ENCODE data around the gene CDCA8. TPM values are rescaled to one million over a fixed set of nuclear protein-coding genes. Genes with fewer than 3 reads are reported as not detected.

CDCA8 gene
- total and polyA plus RNA-seq, 7 donors = under 0.01 to 21.4 (median 2.7) TPM; not detected in 1

DNA sequence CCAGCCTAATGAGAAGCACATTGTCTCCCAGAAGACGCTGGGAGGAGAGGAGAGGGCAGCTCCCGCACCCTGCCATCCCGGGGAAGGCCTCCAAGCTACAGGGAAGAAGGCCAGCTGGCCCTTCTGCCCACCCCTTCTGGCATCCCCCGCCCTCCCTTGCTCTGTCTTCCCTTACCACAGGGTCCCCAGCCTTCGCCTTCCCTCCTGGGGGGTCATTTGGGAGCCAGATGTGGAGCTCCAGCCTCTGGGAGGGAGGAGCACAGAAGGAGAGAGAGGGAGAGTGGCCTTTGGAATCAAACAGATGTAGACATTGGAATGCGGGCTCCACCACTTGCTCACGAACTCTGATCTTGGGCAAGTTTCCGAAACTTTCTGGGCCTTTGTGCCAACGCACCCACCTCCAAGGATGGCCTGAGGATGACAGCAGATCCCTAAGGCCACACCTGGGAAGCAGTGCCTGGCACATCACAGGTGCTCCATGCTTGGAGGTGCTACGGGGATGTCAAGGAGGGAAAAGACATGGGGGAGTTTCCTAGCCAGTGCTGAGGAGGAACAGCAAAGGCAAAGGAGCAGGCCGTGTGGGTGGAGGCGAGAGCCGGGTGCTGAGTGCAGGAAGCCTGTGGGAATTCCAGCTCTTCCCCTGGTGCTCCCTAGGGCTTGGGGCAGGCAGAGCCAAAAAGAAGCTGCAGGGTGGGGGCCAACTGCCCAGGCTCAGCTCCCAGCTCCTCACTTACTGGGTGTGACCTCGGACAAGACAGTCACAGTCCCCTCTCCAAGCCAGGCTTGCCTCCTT lies 34.5 kb upstream of the CDCA8 start:
- H3K4me3 ChIP-seq = no peak overlapping the region
- H3K27ac ChIP-seq = no peak overlapping the region
- H3K9me3 ChIP-seq = no peaks in the 10 kb centered on the region
- DNase-seq = no peak
- peaks cover 0 to 18% (median 0%) of the 10 kb centered on the region in 3 donors for H3K27me3 ChIP-seq
- intact Hi-C loops (cut with DNase I) = no loop called here
- H3K4me1 ChIP-seq = no peaks in the 10 kb centered on the region
- TF ChIP-seq EP300 (IDR thresholded peaks at IDR 0.05) (no peak), POLR2AphosphoS5 (IDR thresholded peaks at IDR 0.05) (no peak), POLR2A (IDR thresholded peaks at IDR 0.05) (no peak)
- TF ChIP-seq, protein P1, sequence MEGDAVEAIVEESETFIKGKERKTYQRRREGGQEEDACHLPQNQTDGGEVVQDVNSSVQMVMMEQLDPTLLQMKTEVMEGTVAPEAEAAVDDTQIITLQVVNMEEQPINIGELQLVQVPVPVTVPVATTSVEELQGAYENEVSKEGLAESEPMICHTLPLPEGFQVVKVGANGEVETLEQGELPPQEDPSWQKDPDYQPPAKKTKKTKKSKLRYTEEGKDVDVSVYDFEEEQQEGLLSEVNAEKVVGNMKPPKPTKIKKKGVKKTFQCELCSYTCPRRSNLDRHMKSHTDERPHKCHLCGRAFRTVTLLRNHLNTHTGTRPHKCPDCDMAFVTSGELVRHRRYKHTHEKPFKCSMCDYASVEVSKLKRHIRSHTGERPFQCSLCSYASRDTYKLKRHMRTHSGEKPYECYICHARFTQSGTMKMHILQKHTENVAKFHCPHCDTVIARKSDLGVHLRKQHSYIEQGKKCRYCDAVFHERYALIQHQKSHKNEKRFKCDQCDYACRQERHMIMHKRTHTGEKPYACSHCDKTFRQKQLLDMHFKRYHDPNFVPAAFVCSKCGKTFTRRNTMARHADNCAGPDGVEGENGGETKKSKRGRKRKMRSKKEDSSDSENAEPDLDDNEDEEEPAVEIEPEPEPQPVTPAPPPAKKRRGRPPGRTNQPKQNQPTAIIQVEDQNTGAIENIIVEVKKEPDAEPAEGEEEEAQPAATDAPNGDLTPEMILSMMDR (IDR thresholded peaks at IDR 0.05) = no peak
- WGBS, 2 donors = 53 to 75% methylated on average over 14 of the region's 14 CpGs
- H3K36me3 ChIP-seq = no peaks in the 10 kb centered on the region

DNA sequence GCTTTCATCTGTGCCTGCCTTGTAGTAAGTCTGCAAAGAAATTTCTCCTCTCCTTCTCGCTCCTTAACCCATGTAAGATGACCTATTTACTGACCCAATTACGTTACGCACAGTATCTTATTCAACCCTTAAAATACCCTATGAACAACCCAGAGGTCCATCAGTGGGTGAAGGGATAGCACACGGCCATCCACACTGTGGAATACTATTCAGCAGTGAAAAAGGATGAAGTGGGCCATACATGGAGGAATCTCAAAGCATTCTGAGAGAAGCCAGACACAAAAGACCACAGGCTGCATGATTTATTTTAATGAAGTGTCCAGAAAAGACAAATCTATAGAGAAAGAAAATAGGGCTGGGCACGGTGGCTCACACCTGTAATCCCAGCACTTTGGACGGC lies 33.8 kb upstream of the CDCA8 start:
- H3K27me3 ChIP-seq = peaks cover 0 to 18% (median 0%) of the 10 kb centered on the region in 3 donors
- H3K9me3 ChIP-seq = no peaks in the 10 kb centered on the region
- no peaks in the 10 kb centered on the region for H3K4me1 ChIP-seq
- DNase-seq = no peak
- no peak for TF ChIP-seq EP300 (IDR thresholded peaks at IDR 0.05)
- TF ChIP-seq POLR2AphosphoS5 (IDR thresholded peaks at IDR 0.05) = no peak
- TF ChIP-seq, protein P1 (IDR thresholded peaks at IDR 0.05) = no peak
- no peak for TF ChIP-seq POLR2A (IDR thresholded peaks at IDR 0.05)
- 84 to 90% methylated on average over 6 of the region's 6 CpGs for WGBS, 2 donors
- no peak overlapping the region for H3K27ac ChIP-seq
- H3K36me3 ChIP-seq = no peaks in the 10 kb centered on the region
- H3K4me3 ChIP-seq = no peak overlapping the region
- intact Hi-C loops (cut with DNase I) = no loop called here

DNA sequence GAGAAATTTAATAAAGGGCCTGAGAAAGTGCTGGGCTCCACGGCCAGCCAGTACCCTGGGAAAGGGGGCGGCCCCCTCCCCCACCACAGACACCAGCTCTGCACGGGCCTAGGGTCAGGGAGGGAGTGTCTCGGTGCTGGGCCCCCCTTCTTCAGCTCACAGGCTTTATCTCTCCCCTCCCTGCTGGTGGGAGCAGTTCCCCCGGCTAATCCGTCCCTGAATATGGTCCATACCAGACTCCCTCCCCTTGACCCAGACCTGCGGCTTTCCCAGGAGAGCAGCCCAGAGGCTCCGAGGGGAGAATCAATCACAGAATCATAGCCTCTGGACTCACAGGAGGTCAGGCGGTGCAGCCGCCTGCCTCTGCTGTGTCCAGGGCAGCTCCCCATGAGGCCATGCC lies 31.7 kb upstream of the CDCA8 start:
- TF ChIP-seq POLR2AphosphoS5 (IDR thresholded peaks at IDR 0.05) = no peak
- TF ChIP-seq POLR2A (IDR thresholded peaks at IDR 0.05) = no peak
- TF ChIP-seq EP300 (IDR thresholded peaks at IDR 0.05) = no peak
- TF ChIP-seq, protein P1 (IDR thresholded peaks at IDR 0.05) = no peak
- H3K4me3 ChIP-seq = no peak overlapping the region
- H3K4me1 ChIP-seq = no peaks in the 10 kb centered on the region
- H3K36me3 ChIP-seq = no peaks in the 10 kb centered on the region
- H3K9me3 ChIP-seq = no peaks in the 10 kb centered on the region
- no peak for DNase-seq
- H3K27me3 ChIP-seq = peaks cover 0 to 18% (median 0%) of the 10 kb centered on the region in 3 donors
- intact Hi-C loops (cut with DNase I) = no loop called here
- no peak overlapping the region for H3K27ac ChIP-seq
- WGBS, 2 donors = 45 to 57% methylated on average over 10 of the region's 10 CpGs

DNA sequence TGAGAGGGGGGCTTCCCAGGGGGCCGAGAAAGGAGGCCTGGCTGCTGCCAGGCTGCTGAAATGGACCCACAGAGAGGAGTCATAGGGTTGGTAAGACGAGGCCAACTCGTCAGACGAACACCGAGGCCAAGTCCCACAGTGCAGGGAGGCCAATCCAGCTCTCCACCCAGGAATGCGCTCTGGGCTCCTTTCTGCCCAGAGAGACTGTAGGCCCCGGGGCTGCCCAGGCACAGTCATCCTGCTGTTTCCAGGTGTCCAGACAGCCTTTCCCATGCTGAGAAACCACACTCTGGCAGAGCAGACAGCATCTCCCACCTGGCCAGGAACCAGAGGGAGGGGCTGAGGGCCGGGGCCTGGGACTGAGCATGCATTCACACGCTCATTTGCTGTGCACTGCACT lies 30.9 kb upstream of the CDCA8 start:
- H3K27me3 ChIP-seq = peaks cover 0 to 17% (median 0%) of the 10 kb centered on the region in 3 donors
- TF ChIP-seq POLR2AphosphoS5 (IDR thresholded peaks at IDR 0.05) (no peak), EP300 (IDR thresholded peaks at IDR 0.05) (no peak), POLR2A (IDR thresholded peaks at IDR 0.05) (no peak)
- TF ChIP-seq, protein P1 (IDR thresholded peaks at IDR 0.05) = no peak

More for the DNA sequence above, 30.9 kb upstream of the CDCA8 start:
- 69 to 73% methylated on average over 9 of the region's 9 CpGs for WGBS, 2 donors
- Histone ChIP-seq H3K27ac (no peak overlapping the region), H3K9me3 (no peaks in the 10 kb centered on the region), H3K4me3 (no peak overlapping the region), H3K4me1 (peaks cover 0 to 3% (median 2%) of the 10 kb centered on the region in 4 donors), H3K36me3 (no peaks in the 10 kb centered on the region)
- DNase-seq = no peak
- intact Hi-C loops (cut with DNase I) = no loop called here
